ENCODE data around the gene RIT2.

The RIT2 gene

GRCh38 chr18:42821492-42821891 is 294.0 kb downstream of the RIT2 start:
- Histone ChIP-seq H3K4me2 (ENCODE audit: low read length) (no peak overlapping the region), H3K27ac (no peak overlapping the region), H3K4me1 (no peaks in the 10 kb centered on the region), H3K36me3 (ENCODE audit: control insufficient read depth, insufficient read depth, low read length) (no peaks in the 10 kb centered on the region), H3K9ac (no peak overlapping the region), H2AFZ (no peak overlapping the region), H3K9me3 (ENCODE audit: control insufficient read depth, low read length) (no peaks in the 10 kb centered on the region), H3K27me3 (ENCODE audit: control insufficient read depth, insufficient read depth, low read length) (no peaks in the 10 kb centered on the region), H3K4me3 (ENCODE audit: low read depth, low read length) (no peak overlapping the region), H3K79me2 (no peaks in the 10 kb centered on the region)
- no peak for TF ChIP-seq CTCF (IDR thresholded peaks at IDR 0.05)

GRCh38 chr18:42814618-42815017 is 300.9 kb downstream of the RIT2 start:
- H2AFZ ChIP-seq: no peak overlapping the region
- no peaks in the 10 kb centered on the region for H3K9me3 ChIP-seq (ENCODE audit: control insufficient read depth, low read length)
- H3K27me3 ChIP-seq (ENCODE audit: control insufficient read depth, insufficient read depth, low read length): no peaks in the 10 kb centered on the region
- TF ChIP-seq CTCF (IDR thresholded peaks at IDR 0.05): no peak
- no peak overlapping the region for H3K4me3 ChIP-seq (ENCODE audit: low read depth, low read length)
- no peak overlapping the region for H3K27ac ChIP-seq
- H3K79me2 ChIP-seq: no peaks in the 10 kb centered on the region
- no peak overlapping the region for H3K4me2 ChIP-seq (ENCODE audit: low read length)
- no peaks in the 10 kb centered on the region for H3K4me1 ChIP-seq
- H3K9ac ChIP-seq: no peak overlapping the region
- H3K36me3 ChIP-seq (ENCODE audit: control insufficient read depth, insufficient read depth, low read length): no peaks in the 10 kb centered on the region

- no peaks in the 10 kb centered on the region for H3K4me1 ChIP-seq
- no peaks in the 10 kb centered on the region for H3K27me3 ChIP-seq (ENCODE audit: control insufficient read depth, insufficient read depth, low read length)
Observed at GRCh38 chr18:42814184-42814583, 301.3 kb downstream of the RIT2 start.

GRCh38 chr18:42813570-42813969 is 301.9 kb downstream of the RIT2 start:
- no peaks in the 10 kb centered on the region for H3K27me3 ChIP-seq (ENCODE audit: control insufficient read depth, insufficient read depth, low read length)
- H3K9me3 ChIP-seq (ENCODE audit: control insufficient read depth, low read length): no peaks in the 10 kb centered on the region
- no peak overlapping the region for H3K27ac ChIP-seq
- H3K4me3 ChIP-seq (ENCODE audit: low read depth, low read length): no peak overlapping the region
- no peaks in the 10 kb centered on the region for H3K36me3 ChIP-seq (ENCODE audit: control insufficient read depth, insufficient read depth, low read length)
- H2AFZ ChIP-seq: no peak overlapping the region
- no peak for TF ChIP-seq CTCF (IDR thresholded peaks at IDR 0.05)
- no peaks in the 10 kb centered on the region for H3K4me1 ChIP-seq
- no peaks in the 10 kb centered on the region for H3K79me2 ChIP-seq
- H3K9ac ChIP-seq: no peak overlapping the region
- no peak overlapping the region for H3K4me2 ChIP-seq (ENCODE audit: low read length)

More at GRCh38 chr18:42814184-42814583, 301.3 kb downstream of the RIT2 start:
- H3K79me2 ChIP-seq: no peaks in the 10 kb centered on the region
- no peak overlapping the region for H3K4me3 ChIP-seq (ENCODE audit: low read depth, low read length)
- no peak overlapping the region for H2AFZ ChIP-seq
- no peaks in the 10 kb centered on the region for H3K36me3 ChIP-seq (ENCODE audit: control insufficient read depth, insufficient read depth, low read length)
- no peaks in the 10 kb centered on the region for H3K9me3 ChIP-seq (ENCODE audit: control insufficient read depth, low read length)
- TF ChIP-seq CTCF (IDR thresholded peaks at IDR 0.05): no peak
- H3K27ac ChIP-seq: no peak overlapping the region
- no peak overlapping the region for H3K4me2 ChIP-seq (ENCODE audit: low read length)
- no peak overlapping the region for H3K9ac ChIP-seq

GRCh38 chr18:42807887-42808286 is 307.6 kb downstream of the RIT2 start:
- H3K27ac ChIP-seq: no peak overlapping the region
- no peak overlapping the region for H3K4me2 ChIP-seq (ENCODE audit: low read length)
- H3K9ac ChIP-seq: no peak overlapping the region
- H3K27me3 ChIP-seq (ENCODE audit: control insufficient read depth, insufficient read depth, low read length): no peaks in the 10 kb centered on the region
- H3K4me1 ChIP-seq: no peaks in the 10 kb centered on the region
- H3K4me3 ChIP-seq (ENCODE audit: low read depth, low read length): no peak overlapping the region
- TF ChIP-seq CTCF (IDR thresholded peaks at IDR 0.05): no peak
- no peaks in the 10 kb centered on the region for H3K79me2 ChIP-seq
- no peaks in the 10 kb centered on the region for H3K36me3 ChIP-seq (ENCODE audit: control insufficient read depth, insufficient read depth, low read length)
- H2AFZ ChIP-seq: no peak overlapping the region
- H3K9me3 ChIP-seq (ENCODE audit: control insufficient read depth, low read length): no peaks in the 10 kb centered on the region
